HG03460 (cell line): ENCODE data around the gene RBMS1.
A peak's percentile ranks its signal among the peaks of the same experiment; 100 is the strongest.

ENCODE experiments used
- ATAC-seq: cut with Tn5 transposase; IDR thresholded peaks from one replicate; pipeline ENCODE4 v1.9.1; 2021; ENCODE audit not compliant: unreplicated experiment

RBMS1 gene

DNA sequence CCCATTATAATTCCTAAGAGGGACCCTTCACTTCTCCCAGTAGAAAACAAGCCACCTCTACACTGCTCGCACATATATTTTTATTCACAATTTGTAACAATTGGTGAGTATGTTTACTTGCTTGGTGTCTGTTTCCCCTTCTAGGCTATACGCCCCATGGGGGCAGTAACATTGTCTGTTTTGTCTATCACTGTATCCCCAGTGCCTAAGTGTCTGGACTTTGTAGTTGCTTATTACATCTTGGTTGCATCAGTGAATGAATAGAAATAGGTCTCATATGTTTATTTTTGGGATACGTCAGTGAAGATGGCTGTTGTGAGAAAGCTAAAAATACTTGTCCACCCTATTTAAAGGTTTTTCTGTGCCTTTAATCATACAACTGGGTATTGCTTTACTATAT lies 206.1 kb downstream of the RBMS1 start:
- ATAC-seq, result no peak

GRCh38 chr2:160286551-160286950 lies 207.1 kb downstream of the RBMS1 start:
- ATAC-seq, result no peak

GRCh38 chr2:160283675-160284074 lies 209.9 kb downstream of the RBMS1 start:
- no peak for ATAC-seq

DNA sequence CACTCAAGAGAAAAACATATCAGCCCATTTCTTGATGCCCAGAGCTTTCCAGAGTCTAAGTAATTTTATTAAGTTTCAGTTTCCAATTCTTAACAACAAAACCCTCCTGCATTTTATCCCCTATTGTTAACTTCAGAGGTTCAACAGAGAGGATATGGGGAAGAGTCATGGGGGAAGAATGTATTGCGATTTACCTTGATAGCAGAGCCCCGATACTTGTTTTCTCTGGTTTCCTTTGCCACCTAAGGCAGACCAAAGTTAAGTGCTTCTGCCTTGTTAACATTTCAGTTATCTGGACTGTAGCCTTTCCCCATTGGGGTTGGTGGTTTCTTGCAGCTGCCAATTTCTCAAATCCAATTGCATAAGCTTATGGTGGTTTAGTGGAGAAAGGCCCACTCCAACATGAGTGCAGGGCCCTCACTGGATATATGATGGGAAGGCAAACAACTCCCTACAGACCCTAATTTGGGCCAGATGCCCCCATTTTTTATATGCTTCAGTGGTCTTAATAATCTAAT lies 211.5 kb downstream of the RBMS1 start:
- no peak for ATAC-seq

GRCh38 chr2:160281213-160281612 lies 212.4 kb downstream of the RBMS1 start:
- ATAC-seq, result no peak

- no peak for ATAC-seq
These were observed 213.7 kb downstream of the RBMS1 start for GRCh38 chr2:160279813-160280465.

GRCh38 chr2:160278879-160279177 lies 214.8 kb downstream of the RBMS1 start:
- no peak for ATAC-seq

GRCh38 chr2:160278101-160278878 lies 215.3 kb downstream of the RBMS1 start:
- ATAC-seq, result peak; percentile 63

DNA sequence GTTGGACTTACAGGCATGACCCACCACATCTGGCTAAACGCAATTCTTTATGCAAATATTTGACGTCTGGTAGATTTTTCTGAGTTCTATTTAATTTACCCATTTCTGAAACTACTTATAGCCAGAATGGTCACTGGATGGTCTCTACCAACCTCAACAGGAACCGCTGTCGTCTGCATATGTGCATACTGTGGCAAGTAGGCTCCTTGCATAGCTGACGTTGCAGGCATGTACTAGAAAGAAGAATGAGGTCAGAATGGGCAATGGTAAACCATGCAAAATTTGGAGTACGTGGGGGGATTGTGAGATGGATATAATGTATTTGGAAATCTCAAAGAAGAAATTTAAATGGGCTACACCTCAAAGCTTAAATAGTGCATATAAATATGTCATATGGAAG lies 216.5 kb downstream of the RBMS1 start:
- no peak for ATAC-seq

GRCh38 chr2:160275656-160276055 lies 218.0 kb downstream of the RBMS1 start:
- ATAC-seq, result no peak

DNA sequence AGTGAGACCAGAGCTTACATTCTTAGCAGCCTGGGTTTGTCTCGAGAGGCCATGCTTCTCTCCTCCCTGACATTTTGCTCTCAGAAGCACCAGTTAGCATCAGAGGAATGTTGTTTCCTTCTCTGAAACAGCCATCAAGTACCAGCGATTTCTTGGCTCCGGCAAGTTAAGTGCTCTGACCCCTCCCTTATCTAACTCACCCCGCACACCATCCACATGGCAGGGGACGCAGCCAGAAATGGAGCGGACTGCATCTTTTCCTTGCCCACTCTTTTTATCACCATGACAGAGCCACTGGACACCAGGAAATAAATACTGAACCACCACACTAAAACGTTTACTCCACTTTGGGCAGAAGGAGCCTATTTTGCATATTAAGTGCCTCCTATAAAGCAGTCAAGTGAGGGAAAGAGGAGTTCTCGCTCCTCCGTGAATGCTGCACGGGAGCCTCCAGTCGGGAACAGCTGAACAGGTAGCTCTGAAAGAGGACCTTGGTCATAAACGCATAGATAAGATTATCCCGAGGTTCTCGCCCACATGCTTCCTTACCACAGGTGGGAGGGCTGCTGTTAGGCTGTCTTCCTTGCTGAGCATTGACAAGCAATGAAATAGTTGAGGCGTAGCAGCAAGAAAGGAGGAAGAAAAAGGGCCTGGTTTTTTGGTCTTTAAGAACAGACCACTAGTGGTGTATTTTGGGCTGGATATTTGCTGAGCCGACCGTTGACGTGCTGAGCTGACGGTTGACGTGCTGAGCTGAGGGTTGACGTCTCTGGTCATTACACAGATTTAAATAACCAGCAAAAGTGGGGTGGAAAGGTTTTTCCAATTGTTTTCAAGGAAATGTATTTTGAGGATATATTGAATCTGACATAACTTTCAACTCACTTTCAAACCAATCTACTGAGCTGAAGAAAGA lies 222.2 kb downstream of the RBMS1 start:
- no peak for ATAC-seq

- no peak for ATAC-seq
These were observed 223.0 kb downstream of the RBMS1 start for GRCh38 chr2:160270571-160271113.

DNA sequence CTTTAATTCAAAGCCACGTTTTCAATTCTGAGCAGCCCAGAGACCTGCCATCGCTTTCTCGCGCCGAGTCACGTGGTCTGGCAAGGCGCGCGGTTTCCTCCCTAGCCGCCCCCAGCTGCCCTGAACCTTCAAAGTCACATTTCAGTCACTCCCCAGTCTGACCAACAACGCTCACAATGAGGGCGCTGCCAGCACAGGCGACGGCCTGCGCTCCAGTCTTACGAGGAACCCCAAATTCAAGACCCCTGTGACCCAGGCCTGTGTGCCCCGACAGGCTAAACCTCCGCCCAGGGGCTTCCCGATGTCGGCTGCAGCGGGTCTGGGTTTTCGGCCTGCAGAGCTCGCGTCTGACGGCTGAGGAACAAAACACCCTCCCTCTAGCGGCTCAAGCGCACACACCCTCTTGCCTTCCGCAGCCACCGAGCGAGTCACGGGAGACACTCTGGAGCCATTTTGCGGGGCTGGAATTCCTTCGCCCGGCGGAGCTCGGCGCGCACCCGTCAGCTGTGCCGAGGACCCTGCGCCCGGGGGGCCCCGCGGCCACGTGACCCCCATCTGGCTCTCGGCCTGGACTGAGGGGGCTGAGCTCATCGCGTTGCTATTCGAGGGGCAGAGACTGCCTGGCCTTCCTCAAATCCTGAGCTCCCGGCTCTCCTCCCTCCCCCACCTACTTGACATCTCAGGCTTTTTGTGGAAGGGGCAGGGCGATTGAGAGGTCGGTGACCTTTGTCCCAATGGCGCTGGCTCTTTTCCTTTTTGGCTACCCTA lies 223.6 kb downstream of the RBMS1 start:
- peak; percentile 77 for ATAC-seq

DNA sequence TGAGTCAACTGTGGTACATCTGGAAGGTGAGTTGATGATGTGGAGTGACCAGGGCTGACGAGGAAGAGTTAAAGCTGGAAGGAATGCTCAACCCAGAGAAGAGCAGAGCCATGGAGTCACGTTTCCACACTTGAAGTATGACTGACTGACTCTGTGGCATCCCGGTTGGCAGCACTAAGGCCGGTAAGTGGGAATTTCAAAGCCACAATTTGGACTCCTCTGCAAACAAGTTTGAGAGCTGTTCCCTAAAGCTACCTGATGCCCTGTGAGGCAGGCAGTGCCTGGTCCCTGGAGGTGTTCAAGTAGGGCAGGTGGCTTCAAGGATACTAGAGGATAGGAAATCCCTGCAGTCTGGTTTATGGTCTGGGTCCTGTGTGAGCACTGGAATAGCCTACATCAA lies 224.2 kb downstream of the RBMS1 start:
- ATAC-seq, result peak; percentile 6

GRCh38 chr2:160268151-160268781 lies 225.3 kb downstream of the RBMS1 start:
- ATAC-seq, result no peak

DNA sequence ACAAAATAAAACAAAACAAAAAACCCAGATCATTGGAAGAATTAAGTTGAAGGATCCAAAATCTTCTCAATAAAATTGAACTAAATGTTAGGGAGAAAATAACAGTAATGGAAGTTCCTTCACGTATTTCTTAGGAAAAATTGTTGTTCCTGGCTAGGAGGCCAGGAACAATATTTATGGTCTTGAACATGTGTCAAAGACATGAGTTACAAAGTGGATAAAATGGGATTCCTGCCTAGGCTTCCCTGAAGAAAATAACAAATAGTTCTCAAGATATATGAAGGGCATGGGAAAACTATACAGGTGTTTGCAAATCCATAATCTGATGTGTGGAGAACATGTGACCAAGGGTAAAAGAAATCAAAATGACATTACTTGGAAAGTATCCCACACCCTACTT lies 225.9 kb downstream of the RBMS1 start:
- ATAC-seq, result no peak

DNA sequence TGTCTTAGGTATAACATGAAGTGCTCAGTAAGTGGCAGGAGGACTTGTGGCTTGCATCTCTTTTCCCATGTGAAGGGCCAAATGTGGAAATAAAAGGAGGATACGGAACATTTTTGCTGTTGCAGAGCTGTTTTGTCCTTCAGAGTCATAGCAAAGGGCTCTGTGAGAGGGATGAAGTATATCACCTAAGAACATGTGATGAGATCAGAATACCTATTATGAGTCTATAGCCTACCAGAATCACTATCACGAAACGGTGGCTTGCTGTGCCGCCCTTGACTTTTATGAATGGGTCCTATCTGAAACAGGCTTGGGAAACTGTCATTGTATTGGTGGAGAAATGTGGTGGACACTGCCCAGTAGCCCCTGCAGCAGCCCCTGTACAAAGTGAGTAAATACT lies 226.6 kb downstream of the RBMS1 start:
- ATAC-seq, result no peak

- ATAC-seq, result no peak
These were observed 227.5 kb downstream of the RBMS1 start for GRCh38 chr2:160266037-160266551.

DNA sequence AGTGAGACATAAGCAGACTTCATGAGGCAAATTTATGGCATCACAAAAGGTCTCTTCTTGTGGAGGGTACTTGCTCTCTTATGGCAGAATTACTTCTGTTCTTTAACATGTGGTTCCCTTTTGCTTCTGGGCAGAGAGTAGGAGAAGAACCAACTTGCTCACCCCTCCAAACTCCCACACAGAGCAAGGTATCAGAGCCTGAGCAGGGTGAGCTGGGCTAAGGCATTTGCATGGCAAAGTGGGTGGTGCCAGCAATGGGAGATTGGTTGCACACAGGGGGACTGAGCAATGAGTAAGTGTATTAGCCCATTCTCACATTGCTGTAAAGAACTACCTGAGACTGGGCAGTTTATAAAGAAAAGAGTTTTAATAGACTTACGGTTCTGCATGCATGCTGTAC lies 229.3 kb downstream of the RBMS1 start:
- ATAC-seq, result no peak

- ATAC-seq, result no peak
These were observed 231.9 kb downstream of the RBMS1 start for GRCh38 chr2:160261732-160262131.
